ENCODE results near the gene PCDHGA7.
"Not testable (repeated sequence)": the region's sequence is repeated elsewhere in the genome, so short reads cannot be mapped to it uniquely, and the experiment has no call there.

PCDHGA7 gene

DNA sequence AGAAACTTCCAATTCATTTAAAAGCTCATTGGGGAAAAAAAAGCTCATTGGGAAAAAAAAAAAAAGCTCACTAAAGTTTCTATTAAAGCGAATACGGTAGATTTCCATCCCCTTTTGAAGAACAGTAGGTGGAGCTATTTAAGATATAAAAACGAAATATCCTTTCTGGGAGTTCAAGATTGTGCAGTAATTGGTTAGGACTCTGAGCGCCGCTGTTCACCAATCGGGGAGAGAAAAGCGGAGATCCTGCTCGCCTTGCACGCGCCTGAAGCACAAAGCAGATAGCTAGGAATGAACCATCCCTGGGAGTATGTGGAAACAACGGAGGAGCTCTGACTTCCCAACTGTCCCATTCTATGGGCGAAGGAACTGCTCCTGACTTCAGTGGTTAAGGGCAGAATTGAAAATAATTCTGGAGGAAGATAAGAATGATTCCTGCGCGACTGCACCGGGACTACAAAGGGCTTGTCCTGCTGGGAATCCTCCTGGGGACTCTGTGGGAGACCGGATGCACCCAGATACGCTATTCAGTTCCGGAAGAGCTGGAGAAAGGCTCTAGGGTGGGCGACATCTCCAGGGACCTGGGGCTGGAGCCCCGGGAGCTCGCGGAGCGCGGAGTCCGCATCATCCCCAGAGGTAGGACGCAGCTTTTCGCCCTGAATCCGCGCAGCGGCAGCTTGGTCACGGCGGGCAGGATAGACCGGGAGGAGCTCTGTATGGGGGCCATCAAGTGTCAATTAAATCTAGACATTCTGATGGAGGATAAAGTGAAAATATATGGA lies 48.0 kb downstream of the PCDHGA7 start, which contains the start of gene PCDHGA12:
Gene PCDHGA12, plus strand, starts transcription at position 176 of the 782 bp plus-strand sequence. Its CDS starts 253 bp downstream, at position 429.
- DNase-seq (ENCODE audit: low spot score), result no peak

DNA sequence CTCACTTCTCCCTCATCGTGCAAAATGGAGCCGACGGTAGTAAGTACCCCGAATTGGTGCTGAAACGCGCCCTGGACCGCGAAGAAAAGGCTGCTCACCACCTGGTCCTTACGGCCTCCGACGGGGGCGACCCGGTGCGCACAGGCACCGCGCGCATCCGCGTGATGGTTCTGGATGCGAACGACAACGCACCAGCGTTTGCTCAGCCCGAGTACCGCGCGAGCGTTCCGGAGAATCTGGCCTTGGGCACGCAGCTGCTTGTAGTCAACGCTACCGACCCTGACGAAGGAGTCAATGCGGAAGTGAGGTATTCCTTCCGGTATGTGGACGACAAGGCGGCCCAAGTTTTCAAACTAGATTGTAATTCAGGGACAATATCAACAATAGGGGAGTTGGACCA lies 48.7 kb downstream of the PCDHGA7 start:
- DNase-seq (ENCODE audit: low spot score), result no peak

DNA sequence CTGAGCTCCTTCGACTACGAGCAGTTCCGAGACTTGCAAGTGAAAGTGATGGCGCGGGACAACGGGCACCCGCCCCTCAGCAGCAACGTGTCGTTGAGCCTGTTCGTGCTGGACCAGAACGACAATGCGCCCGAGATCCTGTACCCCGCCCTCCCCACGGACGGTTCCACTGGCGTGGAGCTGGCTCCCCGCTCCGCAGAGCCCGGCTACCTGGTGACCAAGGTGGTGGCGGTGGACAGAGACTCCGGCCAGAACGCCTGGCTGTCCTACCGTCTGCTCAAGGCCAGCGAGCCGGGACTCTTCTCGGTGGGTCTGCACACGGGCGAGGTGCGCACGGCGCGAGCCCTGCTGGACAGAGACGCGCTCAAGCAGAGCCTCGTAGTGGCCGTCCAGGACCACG lies 49.8 kb downstream of the PCDHGA7 start:
- DNase-seq (ENCODE audit: low spot score), result not testable (repeated sequence)

DNA sequence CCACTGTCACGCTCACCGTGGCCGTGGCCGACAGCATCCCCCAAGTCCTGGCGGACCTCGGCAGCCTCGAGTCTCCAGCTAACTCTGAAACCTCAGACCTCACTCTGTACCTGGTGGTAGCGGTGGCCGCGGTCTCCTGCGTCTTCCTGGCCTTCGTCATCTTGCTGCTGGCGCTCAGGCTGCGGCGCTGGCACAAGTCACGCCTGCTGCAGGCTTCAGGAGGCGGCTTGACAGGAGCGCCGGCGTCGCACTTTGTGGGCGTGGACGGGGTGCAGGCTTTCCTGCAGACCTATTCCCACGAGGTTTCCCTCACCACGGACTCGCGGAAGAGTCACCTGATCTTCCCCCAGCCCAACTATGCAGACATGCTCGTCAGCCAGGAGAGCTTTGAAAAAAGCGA lies 50.2 kb downstream of the PCDHGA7 start:
- not testable (repeated sequence) for DNase-seq (ENCODE audit: low spot score)

DNA sequence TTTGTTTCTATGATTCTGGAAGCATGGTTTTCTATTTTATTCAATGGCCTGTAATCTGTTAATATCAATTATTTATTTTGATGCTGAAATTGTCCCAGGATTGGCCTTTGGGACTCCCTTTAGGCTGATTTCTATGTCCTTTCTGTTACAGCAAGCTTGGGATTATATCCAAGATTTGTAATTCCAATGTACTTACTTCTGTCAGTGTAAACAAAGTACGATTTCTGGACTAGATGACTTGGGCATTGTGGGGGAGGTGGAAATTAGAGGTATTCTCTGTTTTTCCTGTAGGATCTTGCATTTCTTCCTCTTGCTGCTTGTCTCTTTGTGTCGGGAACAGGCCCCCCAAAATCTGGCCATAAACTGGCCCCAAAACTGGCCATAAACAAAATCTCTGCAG lies 51.5 kb downstream of the PCDHGA7 start:
- DNase-seq (ENCODE audit: low spot score), result no peak

Data from left forelimb (tissue), 1 donor.